22Rv1 (cell line): ENCODE measurements around the gene CACNA1C.

ENCODE experiments used
- CTCF ChIP-seq: fragments of 450-650 bp; IDR thresholded peaks from 2 replicates; pipeline ENCODE4 v1.5.1; 2017; ENCODE audit warnings: mild to moderate bottlenecking
- ZFX ChIP-seq: fragments of 450-650 bp; IDR thresholded peaks from 2 replicates; pipeline ENCODE4 v1.6.1; 2017; ENCODE audit warnings: antibody characterized with exemption, borderline replicate concordance

GRCh38 chr12:2483713-2484112 lies 430.9 kb downstream of the CACNA1C start:
- TF ChIP-seq CTCF (no peak), ZFX (no peak)
